ENCODE data around the gene RNF112.
"Not testable (repeated sequence)": the region's sequence is repeated elsewhere in the genome, so short reads cannot be mapped to it uniquely, and the experiment has no call there.

RNF112 gene

DNA sequence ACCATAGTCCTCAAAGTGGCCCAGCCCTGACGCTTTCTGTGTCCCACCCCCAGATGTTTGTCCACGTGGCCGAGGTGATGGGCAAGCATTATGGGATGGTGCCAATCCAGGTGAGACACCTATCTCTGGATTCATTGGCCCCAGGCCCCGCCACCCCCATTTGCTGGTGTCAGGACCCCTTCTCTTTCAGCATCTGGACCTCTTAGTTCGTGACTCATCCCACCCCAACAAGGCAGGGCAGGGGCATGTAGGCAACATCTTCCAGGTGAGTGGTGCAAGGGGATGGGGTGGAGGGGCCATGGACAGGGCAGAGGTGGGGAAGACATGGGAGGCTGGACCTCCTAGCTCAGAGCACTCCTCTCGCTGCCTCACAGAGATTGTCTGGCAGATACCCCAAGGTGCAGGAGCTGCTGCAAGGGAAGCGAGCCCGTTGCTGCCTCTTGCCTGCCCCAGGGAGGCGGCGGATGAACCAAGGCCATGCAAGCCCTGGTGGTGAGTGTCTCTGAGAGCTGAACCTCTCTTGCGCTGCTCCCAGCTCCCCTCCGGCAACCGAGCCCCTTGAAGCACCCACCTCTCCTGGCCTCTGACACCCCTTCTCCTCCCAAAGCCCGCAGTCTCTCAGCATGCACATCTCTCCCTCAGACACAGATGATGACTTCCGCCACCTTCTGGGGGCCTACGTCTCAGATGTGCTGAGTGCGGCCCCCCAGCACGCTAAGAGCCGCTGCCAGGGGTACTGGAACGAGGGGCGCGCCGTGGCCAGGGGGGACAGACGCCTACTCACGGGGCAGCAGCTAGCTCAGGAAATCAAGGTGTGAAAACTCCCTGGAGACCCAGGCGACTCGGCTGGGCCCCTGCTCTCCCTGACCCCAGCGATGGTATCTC is 3.6 kb downstream of the RNF112 start:
- no peak for FAIRE-seq

DNA sequence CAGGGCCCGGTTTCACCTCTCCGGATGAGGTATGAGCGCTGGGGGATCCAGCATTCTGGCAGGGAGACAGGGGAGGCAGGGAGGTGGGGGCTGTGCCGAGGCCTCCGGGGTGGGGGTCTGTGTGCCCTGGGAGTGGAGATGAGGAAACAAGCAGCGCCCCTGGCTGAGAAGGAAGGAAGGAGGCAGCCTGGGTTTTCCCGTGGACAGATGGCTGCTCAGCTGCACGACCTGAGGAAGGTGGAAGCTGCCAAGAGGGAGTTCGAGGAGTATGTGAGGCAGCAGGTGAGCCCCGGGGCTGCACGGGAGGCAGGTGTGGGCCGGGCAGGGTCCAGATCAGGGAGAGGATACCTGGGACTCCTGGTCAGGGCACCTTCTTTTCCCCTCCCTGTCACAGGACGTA is 4.3 kb downstream of the RNF112 start:
- FAIRE-seq = no peak

DNA sequence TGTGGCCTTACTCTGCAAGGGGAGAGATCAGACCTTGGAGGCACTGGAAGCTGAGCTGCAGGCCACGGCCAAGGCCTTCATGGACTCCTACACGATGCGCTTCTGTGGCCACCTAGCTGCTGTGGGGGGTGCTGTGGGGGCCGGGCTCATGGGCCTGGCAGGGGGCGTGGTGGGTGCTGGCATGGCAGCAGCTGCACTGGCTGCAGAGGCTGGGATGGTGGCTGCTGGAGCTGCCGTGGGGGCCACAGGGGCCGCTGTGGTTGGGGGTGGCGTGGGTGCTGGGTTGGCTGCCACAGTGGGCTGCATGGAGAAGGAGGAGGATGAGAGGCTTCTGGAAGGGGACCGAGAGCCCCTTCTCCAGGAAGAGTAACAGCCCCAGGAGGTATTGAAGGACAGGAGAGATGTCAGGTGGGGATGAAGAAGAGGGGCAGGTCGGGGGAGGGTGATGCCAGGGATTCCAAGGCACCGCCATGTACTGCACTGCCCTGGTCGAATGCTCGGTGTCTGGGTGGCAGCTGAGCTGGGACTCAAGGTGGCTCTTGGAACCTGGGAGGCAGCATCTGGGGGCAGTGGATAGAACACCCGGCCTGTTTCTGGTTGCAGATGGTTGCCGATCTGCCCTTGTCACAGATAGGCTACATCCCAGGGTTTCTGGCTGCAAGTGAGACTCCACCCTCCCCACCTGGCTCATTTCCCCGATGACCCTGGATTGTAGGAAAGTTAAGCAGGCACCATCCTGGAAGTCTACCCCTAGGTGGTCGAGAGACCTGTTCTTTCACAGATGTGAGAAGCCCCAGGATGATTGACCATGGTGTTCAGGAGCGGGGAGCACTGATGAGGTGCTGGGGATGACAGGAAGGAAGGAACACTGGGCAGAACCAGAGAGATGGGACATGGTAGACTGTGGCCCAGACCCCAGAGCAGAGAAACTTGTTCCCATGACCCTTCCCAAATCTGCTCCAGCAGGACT is 5.1 kb downstream of the RNF112 start:
- FAIRE-seq = no peak

DNA sequence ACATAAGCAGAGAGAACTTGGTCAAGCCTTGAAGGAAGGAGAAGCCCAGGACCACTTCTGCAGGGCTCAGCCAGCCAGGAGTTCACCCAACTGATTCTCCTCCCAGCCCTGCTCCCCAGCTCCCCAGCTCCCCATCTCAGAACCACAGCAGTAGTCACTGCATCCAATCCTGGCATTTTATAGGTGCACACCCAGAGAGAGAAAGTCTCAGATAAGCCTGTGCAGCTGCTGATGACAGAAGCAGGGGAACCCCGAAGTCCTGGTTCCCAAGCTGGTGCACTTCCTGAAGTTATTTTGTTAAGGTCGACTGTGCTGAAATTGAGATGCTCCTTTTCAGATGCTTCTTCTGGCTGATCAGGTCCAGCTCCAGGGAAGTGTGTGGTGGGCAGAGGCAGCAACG is 6.6 kb downstream of the RNF112 start:
- FAIRE-seq = no peak

DNA sequence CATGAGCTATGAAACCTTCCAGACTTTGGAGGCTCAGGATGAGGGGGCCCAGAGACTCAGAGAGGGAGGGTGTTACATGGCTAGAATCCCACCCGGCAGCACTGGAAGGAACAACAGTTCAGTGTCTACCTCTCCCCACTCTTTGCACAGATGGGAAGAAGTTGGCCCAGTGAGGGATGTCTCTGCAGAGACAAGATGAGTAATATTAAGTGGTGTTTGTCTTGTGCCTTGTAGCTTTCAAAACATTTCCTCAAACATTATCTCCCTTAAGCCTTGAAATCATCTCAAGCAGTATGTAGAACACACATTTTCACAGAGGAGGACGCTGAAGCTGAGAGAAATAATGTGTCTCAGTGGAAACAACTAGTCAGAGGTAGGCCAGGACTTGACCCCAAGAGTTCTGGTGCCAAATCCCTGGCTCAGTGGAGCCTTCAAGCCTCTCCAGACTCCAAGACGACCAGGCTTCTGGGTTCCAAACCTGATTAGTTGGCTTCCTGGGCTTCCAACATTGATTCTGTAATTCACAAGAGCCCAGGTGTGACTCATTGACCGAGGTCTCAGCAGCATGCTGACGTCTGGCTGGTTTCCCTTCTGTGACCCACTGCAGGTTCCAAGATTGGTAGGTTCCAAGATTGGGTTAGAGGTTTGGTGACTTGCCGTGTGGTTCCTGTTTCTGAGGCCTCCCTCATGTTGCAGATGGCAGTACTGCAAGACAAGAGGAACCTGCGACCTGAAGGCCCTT is 7.4 kb downstream of the RNF112 start:
- no peak for FAIRE-seq

DNA sequence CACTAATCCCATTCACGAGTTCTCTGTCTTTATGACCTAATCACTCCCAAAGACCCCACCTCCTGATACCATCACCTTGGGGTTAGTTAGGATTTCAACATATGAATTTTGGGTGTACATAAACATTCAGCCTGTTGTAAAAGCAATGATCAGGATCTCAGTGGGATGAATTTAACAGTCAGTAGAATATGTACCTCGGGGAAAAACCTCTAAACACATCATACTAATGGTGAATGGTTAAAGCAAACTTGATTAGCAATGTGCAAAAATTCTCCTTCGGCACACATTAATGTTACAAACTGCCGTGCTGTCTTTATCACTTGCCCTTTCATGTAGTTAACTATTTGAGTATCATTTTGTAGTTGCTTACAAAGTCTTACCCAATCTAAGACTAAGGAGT is 10.2 kb downstream of the RNF112 start:
- no peak for FAIRE-seq

DNA sequence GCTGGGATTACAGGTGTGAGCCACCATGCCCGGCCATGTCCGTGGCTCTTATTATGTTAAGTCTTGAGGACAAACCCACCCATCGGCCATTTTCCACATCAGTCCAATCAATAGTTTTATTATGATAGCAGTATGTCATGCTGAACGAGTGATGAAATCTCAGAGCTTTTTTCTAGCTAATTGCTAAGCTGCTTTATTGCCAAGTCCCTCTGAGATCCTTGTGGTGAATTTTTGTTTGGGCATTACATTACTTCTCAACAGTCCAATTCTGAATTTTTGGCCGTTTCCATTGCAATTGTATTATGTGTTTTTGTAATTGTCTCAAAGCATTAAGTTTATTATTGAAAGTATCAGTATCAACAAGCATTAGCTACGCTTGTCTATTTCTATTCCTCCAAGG is 10.9 kb downstream of the RNF112 start:
- no peak for FAIRE-seq

DNA sequence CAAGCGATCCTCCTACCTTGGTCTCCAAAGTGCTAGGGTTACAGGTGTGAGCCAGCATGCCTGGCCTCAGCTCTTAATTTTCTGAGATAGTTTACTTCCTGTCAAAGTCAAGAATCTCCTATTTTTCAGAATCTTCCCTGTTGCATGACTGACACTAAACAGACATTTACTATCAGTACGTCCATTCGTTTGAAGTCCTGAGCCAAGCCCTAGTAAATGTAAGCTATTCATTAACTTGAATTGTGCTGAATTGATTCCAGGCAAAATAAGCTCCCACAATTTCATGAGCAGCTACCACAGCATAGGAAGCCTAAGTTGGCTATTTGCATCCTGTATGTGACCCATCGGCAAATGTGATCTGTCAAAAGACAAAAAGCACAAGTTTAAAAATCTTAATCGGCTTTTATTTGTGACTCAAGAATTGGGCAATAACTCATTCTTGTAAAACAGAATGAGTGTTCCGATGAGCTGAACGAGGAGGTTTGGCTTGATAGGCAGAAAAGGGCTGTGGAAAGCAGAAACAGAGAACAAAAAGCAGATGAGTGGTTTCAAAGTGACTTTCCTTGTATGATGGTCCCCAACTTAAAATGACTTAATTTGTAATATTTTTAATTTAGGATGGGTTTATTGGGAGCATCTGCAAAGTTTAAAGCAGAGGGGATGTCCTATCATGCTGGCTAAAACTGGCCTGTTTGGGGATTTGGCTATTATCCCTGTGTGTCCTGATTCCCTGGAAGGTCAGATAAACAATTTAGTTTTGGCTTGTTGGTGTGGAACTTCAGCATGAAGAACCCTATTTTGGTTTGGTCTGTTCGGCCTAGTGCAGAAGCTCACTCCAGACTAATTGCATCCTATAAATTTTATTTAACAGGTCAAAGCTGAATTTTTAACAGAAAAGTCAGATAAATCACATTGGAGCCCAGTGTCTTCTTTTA is 14.2 kb downstream of the RNF112 start:
- no peak for FAIRE-seq

DNA sequence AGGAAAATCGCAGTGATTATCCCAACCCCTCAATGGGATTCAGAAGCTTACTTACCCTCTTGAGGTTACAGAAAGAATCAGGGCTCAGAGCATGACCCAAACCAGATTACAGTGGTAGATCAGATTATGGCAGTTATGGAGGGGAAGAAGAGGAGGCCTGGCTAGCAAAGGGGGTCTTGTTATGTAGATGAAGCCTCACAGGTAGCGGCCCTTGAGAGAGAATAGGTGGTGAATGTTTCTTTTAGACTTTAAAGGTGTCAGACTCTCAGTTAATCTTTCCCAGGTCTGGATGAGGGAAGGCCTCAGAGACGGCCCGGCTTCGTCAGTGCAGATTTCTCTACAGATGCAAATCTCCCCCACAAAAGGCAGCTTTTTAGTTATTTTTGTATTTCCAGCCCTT is 15.6 kb downstream of the RNF112 start:
- no peak for FAIRE-seq

DNA sequence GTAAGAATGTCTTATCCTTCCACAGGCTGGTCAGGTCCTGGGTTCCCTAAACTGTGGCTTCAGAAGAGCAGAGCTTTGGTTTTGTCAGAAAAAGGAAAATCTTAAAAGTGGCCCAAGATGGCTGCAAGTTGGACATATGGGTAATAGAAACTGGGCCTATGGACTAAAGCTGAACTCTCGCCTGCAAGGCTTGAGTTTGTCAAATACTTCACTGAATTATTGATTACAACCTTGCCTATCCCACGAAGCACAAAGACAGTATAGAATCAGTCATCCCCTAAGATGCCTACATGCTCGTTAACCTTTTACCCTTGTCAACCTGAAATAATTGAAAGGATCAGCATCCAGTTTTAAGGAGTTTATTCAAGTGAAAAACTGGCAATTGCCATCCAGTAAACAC is 20.7 kb downstream of the RNF112 start:
- no peak for FAIRE-seq

DNA sequence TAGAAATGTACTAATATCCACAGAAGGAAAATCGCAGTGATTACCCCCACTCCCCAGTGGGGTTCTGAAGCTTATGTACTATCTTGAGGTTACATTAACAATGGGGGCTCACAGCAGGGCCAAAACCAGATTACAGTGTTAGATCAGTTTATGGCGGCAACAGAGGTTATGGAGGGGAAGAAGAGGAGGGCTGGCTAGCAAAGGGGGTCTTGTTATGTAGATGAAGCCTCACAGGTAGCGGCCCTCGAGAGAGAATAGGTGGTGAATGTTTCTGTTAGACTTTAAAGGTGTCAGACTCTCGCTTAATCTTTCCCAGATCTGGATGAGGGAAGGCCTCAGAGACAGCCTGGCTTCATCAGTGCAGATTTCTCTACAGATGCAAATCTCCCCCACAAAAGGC is 22.2 kb downstream of the RNF112 start:
- FAIRE-seq = no peak

DNA sequence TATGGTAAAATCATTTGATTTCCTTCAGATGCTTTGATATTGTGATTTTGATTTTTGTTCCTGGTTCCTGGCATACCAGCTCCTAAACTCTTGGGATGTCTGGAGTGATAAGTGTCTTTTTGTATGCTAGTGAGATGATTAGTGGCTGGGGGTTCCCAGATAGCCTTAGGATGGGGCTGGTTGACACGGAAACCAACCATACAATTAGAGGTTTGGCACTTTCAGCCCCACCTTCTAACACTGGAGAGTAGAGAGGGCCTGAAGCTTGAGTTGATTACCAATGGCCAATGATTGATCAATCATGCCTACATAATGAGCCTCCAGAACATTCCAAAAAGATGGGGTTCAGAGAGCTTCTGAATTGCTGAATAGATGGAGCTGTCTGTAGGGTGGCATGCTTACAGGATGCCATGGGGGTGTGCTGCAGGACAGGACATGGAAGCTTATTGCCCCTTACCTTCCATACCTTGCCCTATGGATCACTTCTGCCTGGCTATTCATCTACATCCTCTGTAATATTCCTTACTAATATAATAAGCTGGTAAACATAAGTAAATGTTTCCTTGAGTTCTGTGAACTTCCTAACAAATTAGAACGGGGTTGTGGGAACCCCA is 22.8 kb downstream of the RNF112 start:
- FAIRE-seq = no peak

DNA sequence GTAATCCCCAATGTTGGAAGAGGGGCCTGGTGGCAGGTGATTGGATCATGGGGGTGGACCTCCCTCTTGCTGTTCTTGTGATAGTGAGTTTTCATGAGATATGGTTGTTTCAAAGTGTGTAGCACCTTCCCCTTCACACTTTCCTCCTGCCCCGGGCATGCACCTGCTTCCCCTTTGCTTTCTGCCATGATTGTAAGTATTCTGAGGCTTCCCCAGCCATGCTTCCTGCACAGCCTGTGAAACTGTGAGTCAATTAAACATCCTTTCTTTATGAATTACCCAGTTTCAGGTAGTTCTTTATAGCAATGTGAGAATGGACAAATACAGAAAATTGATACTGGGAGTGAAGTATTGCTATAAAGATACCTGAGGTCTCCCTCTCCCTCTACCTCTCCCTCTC is 29.4 kb downstream of the RNF112 start:
- FAIRE-seq = no peak

DNA sequence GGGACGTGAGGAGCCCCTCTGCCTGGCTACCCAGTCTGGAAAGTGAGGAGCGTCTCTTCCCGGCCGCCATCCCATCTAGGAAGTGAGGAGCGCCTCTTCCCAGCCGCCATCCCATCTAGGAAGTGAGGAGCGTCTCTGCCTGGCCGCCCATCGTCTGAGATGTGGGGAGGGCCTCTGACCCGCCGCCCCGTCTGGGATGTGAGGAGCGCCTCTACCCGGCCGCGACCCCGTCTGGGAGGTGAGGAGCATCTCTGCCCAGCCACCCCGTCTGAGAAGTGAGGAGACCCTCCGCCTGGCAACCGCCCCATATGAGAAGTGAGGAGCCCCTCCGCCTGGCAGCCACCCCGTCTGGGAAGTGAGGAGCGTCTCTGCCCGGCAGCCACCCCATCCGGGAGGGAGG is 30.3 kb downstream of the RNF112 start:
- not testable (repeated sequence) for FAIRE-seq

DNA sequence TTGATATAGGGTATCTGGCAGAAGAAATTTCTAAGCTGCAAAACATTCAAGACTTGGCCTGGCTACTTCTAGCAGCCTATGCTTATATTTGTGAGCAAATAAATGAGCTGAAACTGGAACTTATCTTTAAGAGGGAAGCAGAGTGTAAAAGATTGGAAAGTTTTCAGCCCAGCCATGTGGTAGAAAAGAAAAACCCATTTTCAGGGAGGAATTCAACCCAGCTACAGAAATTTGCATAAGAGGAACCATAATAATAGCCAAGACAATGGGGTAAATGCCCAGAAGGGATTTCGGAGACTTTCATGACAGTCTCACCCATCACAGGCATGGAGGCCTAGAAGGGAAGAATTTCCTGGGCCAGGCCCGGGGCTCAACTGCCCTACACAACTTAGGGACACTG is 31.7 kb downstream of the RNF112 start:
- no peak for FAIRE-seq

DNA sequence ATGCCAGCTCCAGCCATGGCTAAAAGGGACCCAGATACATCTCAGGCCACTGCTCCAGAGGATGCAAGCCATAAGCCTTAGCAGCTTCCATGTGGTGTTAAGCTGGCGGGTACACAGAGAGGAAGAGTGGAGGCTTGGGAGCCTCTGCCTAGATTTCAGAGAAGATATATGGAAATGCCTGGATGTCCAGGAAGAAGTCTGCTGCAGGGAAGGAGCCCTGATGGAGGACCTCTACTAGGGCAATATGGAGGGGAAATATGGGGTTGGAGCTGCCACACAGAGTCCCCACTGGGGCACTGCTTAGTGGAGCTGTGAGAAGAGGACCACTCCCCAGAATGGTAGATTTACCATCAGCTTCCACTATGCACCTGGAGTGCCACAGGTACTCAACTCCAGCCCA is 32.1 kb downstream of the RNF112 start:
- FAIRE-seq = no peak

DNA sequence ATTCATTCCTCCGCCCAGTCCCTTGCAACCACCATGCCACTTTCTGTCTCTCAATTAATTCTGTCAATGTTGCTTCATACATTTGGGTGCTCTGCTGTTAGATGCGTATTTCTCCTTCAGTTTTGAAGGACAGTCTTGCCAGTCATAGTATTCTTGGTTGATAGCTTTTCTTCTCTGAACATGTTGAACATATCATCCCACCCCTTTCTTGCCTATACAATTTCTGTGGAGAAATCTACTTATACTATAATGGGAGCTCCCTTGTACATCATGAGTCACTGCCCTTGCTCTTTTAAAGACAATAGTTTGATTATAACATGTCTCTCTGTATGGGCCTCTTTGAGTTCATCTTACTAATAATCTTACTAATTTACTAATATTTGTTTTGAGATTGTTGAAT is 34.1 kb downstream of the RNF112 start:
- no peak for FAIRE-seq

DNA sequence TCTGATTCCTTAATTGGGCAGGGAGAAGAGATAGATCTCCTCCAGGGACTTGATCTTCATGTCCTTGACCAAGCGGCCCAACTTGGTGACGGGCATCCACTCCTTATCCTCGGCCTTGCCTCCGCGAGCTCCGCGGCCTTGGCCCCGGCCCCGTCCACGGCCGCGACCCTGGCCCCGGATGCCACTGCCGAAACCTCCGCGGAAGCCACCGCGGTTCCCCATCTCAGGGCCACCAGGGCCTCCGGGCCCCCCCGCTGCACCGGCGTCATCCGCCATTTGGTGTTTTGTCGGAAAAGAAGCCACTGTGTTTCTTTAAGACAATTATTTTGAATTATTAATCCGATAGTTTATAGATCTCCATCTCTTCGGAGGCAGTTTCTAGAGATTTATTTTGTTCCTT is 35.5 kb downstream of the RNF112 start:
- FAIRE-seq = not testable (repeated sequence)

DNA sequence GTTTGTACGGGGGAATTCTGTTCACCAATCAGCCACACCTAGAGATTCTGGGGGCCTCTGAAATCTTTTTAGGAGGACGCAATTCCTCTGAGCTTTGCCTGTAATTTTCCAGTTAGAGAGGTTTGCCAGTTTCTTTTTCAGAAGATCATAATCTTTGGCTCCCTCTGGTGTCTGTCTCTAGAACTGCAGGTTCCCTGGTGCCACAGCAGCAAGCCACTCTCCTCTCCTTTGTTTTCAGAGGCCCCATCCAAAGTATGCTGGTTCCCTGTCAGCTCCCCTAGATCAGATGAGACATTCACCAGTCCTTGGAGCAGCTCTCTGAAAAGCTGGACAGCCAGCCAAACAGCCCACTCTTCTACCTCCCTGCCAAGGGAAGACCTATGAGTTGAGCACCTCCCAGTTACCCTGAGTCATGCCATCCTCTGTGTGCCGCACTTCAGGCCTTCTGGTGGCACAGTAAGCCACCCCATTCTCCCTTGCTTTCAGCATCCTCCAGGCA is 36.1 kb downstream of the RNF112 start:
- FAIRE-seq = peak; percentile 92

DNA sequence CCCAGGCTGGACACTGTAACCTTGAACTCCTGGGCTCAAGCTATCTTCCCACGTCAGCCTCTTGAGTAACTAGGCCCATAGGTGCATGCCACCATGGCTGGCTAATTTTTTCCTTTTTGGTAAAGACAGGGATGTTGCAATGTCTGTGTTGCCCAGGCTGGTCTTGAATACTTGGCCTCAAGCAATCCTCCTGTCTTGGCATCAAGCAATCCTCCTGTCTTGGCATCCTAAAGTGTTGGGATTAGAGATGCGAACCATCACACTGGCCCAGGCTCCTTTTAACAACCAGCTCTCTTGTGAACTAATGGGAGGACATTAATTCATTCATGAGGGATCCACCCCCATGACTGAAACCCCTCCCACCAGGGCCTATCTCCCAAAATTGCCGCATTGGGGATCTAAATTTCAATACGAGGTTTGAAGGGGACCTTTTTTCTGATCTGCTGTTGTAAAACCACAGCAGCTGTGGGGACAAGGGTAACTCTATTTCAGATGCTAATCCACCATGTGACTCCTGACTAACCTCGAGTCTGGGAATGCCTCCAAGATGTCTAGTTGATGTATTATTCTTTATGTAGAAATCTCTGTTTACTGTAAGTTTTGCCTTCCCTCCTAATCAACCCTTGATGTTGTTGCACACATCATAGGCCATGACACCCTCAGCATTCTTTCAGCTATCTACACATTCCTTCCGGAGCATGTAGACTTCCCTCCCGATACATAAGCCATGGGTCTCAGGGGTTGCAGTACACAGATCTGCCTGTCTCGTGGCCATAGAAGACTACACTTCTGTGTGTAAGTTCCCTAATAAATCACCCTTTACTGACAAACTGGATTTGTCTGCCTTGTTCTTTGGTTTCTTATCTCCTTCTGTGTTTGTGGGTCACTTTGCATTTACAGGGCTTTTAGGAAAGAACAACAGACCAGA is 37.6 kb downstream of the RNF112 start:
- no peak for FAIRE-seq
